Loucy (cell line): ENCODE data around the gene RAC3.

ENCODE experiments used
- H2AFZ ChIP-seq: fragments of 200-600 bp; sonication (generic); 2 replicates; pipeline ENCODE4 v1.6.0; 2016; ENCODE audit warnings: antibody characterized with exemption, mild to moderate bottlenecking, low read length, moderate library complexity
- H3F3A ChIP-seq: fragments of 200-600 bp; 2 replicates; pipeline ENCODE4 v1.6.0; 2016; ENCODE audit warnings: antibody characterized with exemption, low read depth, mild to moderate bottlenecking
- H3K27me3 ChIP-seq: fragments of 200-600 bp; sonication (generic); 2 replicates; pipeline ENCODE4 v1.6.1; 2014; ENCODE audit warnings: low read length, mild to moderate bottlenecking; ENCODE audit not compliant: insufficient read depth, poor library complexity, severe bottlenecking
- H3K36me3 ChIP-seq: fragments of 200-600 bp; sonication (generic); 2 replicates; pipeline ENCODE4 v1.6.1; 2016; ENCODE audit warnings: low read length; ENCODE audit not compliant: insufficient read depth
- H3K4me1 ChIP-seq: fragments of 200-600 bp; sonication (generic); 2 replicates; pipeline ENCODE4 v1.5.1; 2014; ENCODE audit warnings: low read length, mild to moderate bottlenecking; ENCODE audit not compliant: insufficient read depth, poor library complexity, severe bottlenecking
- H3K4me2 ChIP-seq: fragments of 200-600 bp; sonication (generic); 2 replicates; pipeline ENCODE4 v1.6.0; 2014; ENCODE audit warnings: antibody characterized with exemption, low read length, low read depth, mild to moderate bottlenecking; ENCODE audit not compliant: poor library complexity, severe bottlenecking
- H3K4me3 ChIP-seq: fragments of 200-600 bp; sonication (generic); 2 replicates; pipeline ENCODE4 v1.5.1; 2014; ENCODE audit warnings: low read length, mild to moderate bottlenecking, mixed read lengths; ENCODE audit not compliant: poor library complexity, severe bottlenecking
- H3K79me2 ChIP-seq: fragments of 200-600 bp; sonication (generic); 2 replicates; pipeline ENCODE4 v1.6.1; 2014; ENCODE audit warnings: low read length; ENCODE audit not compliant: insufficient read depth
- H3K9ac ChIP-seq: fragments of 200-600 bp; sonication (generic); 2 replicates; pipeline ENCODE4 v1.6.0; 2014; ENCODE audit warnings: mild to moderate bottlenecking, low read depth, low read length, moderate library complexity; ENCODE audit not compliant: poor library complexity, severe bottlenecking
- H3K9me2 ChIP-seq: fragments of 200-600 bp; sonication (generic); replicated peaks from 2 replicates; pipeline ENCODE4 v1.6.1; 2016; ENCODE audit warnings: low read depth, low read length, mixed read lengths
- H3K9me3 ChIP-seq: fragments of 200-600 bp; sonication (generic); 2 replicates; pipeline ENCODE4 v1.6.1; 2014; ENCODE audit warnings: mild to moderate bottlenecking, antibody characterized with exemption, low read length, low read depth; ENCODE audit not compliant: insufficient read depth
- H4K20me1 ChIP-seq: fragments of 200-600 bp; sonication (generic); 2 replicates; pipeline ENCODE4 v1.6.0; 2014; ENCODE audit warnings: antibody characterized with exemption, low read length, mild to moderate bottlenecking; ENCODE audit not compliant: insufficient read depth, poor library complexity, severe bottlenecking
- CTCF ChIP-seq: fragments of 200-600 bp; sonication (generic); conservative IDR thresholded peaks from 2 replicates; pipeline ENCODE4 v1.5.1; 2014; ENCODE audit warnings: mild to moderate bottlenecking, antibody characterized with exemption, low read length
- EZH2phosphoT487 ChIP-seq: fragments of 200-600 bp; IDR thresholded peaks from 2 replicates; pipeline ENCODE4 v1.6.1; 2018; ENCODE audit warnings: antibody characterized with exemption, mild to moderate bottlenecking, moderate library complexity, borderline replicate concordance

Gene RAC3

GRCh38 chr17:81993729-81994592 is 37.5 kb upstream of the RAC3 start:
- Histone ChIP-seq H3K9me3 (no peaks in the 10 kb centered on the region), H2AFZ (no peak overlapping the region), H3F3A (no peaks in the 10 kb centered on the region), H3K9me2 (no peaks in the 10 kb centered on the region), H3K4me3 (no peak overlapping the region), H3K27me3 (no peaks in the 10 kb centered on the region), H3K4me1 (no peaks in the 10 kb centered on the region), H4K20me1 (no peaks in the 10 kb centered on the region), H3K4me2 (no peak overlapping the region), H3K79me2 (no peaks in the 10 kb centered on the region), H3K36me3 (no peaks in the 10 kb centered on the region), H3K9ac (no peak overlapping the region)
- TF ChIP-seq CTCF (no peak), EZH2phosphoT487 (no peak)

- TF ChIP-seq CTCF = no peak
- no peak for TF ChIP-seq EZH2phosphoT487
- Histone ChIP-seq H3K27me3 (no peaks in the 10 kb centered on the region), H3K4me2 (no peak overlapping the region), H3K9me3 (no peaks in the 10 kb centered on the region), H2AFZ (no peak overlapping the region), H3K4me1 (no peaks in the 10 kb centered on the region), H3K4me3 (no peak overlapping the region), H4K20me1 (no peaks in the 10 kb centered on the region), H3F3A (no peaks in the 10 kb centered on the region), H3K79me2 (no peaks in the 10 kb centered on the region), H3K36me3 (no peaks in the 10 kb centered on the region), H3K9ac (no peak overlapping the region), H3K9me2 (no peaks in the 10 kb centered on the region)
Measured at GRCh38 chr17:81994593-81995462, 36.6 kb upstream of the RAC3 start.

GRCh38 chr17:81995463-81996231 is 35.8 kb upstream of the RAC3 start:
- H3K4me1 ChIP-seq = no peaks in the 10 kb centered on the region
- H3K4me2 ChIP-seq = no peak overlapping the region
- no peaks in the 10 kb centered on the region for H4K20me1 ChIP-seq
- H3K27me3 ChIP-seq = no peaks in the 10 kb centered on the region
- no peak overlapping the region for H3K9ac ChIP-seq
- no peak overlapping the region for H2AFZ ChIP-seq
- H3K4me3 ChIP-seq = no peak overlapping the region
- no peaks in the 10 kb centered on the region for H3K36me3 ChIP-seq
- TF ChIP-seq CTCF (no peak), EZH2phosphoT487 (no peak)
- no peaks in the 10 kb centered on the region for H3K79me2 ChIP-seq
- no peaks in the 10 kb centered on the region for H3K9me2 ChIP-seq
- no peaks in the 10 kb centered on the region for H3F3A ChIP-seq
- no peaks in the 10 kb centered on the region for H3K9me3 ChIP-seq
